ENCODE results near the gene TTF1.

TTF1 gene

DNA sequence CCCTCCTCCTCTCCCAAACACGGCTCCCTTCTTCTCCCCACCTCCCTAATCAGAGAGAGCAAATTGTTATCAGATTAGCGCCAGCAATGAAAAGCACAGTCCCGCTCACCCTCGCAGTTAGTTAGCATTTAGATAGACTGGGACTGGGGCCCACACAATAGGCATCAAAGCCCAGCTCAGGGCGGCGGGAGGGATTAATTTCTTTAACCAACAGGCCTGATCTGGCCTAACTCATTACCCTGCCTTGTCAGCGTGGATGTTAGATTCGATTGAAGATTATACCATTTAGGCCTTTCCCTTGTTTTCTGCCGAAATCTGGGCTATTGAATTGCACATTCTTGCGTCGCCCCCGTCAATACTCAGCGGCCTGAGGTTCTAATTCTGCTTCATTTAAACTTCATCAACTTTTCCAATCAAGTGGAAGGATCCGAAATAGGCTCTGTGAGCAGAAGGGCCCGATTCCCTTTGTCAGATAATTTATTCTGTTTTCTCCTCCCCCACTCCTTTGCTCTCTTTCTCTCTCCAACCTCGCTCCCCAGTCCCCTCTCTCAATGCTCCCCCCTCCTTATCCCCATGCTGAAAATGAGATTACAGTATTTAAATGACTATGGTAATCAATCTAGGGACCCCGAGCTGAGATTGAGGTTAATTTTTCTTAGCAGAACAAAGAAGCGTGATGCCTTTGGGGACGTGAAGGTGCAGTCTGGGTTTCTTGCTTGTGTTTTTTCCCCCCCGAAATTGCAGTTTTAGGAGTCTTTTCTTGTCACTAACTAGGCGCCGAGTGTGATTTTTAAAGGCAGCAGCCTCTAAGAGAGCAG is 18.4 kb upstream of the TTF1 start:
- TF ChIP-seq, protein P1, sequence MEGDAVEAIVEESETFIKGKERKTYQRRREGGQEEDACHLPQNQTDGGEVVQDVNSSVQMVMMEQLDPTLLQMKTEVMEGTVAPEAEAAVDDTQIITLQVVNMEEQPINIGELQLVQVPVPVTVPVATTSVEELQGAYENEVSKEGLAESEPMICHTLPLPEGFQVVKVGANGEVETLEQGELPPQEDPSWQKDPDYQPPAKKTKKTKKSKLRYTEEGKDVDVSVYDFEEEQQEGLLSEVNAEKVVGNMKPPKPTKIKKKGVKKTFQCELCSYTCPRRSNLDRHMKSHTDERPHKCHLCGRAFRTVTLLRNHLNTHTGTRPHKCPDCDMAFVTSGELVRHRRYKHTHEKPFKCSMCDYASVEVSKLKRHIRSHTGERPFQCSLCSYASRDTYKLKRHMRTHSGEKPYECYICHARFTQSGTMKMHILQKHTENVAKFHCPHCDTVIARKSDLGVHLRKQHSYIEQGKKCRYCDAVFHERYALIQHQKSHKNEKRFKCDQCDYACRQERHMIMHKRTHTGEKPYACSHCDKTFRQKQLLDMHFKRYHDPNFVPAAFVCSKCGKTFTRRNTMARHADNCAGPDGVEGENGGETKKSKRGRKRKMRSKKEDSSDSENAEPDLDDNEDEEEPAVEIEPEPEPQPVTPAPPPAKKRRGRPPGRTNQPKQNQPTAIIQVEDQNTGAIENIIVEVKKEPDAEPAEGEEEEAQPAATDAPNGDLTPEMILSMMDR (IDR thresholded peaks at IDR 0.05): no peak

DNA sequence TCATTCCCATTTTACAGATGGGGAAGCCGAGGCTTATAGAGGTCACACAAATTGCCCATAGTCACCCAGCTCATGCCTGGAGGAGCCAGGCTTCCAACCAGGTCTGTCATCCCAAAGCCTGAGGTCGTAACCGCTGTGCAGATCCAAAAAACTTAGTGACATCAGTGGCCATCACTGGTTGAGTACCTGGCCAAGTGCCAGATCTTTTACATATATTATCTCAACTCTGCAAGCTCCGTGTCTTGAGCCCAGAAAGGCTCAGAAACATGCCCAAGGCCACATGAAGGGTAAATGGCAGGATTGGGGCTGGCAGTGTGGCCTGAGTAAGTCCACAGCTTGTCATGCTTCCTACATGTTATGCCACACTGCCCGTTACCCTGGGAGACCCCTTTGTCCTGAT is 16.9 kb upstream of the TTF1 start:
- TF ChIP-seq, protein P1 (IDR thresholded peaks at IDR 0.05): no peak

- TF ChIP-seq, protein P1 (IDR thresholded peaks at IDR 0.05): no peak
Observed at GRCh38 chr9:132422574-132422973, 15.9 kb upstream of the TTF1 start.

GRCh38 chr9:132418726-132419363 is 12.2 kb upstream of the TTF1 start:
- TF ChIP-seq, protein P1 (IDR thresholded peaks at IDR 0.05): no peak

DNA sequence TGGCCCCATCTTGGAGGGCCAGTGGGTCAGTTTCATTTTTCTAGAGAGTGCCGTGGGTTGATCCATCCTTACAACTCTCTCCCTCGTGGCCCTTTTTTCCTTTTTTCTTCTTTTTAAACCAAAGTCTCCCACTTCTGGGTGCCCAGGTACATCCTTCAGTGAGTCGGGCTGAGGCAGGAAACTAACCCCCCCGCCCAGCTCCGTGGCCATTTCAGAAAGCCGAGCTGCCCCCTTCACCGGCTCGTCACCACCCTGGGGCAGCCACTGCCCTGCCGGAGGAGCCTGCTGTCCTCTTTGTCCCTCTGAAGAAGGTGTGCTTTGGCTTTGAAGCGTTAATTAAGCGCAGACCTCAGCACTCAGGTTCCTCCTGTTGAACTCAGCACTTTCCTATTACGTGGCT is 8.5 kb upstream of the TTF1 start:
- TF ChIP-seq, protein P1 (IDR thresholded peaks at IDR 0.05): no peak

- TF ChIP-seq, protein P1 (IDR thresholded peaks at IDR 0.05): no peak
Observed at GRCh38 chr9:132414731-132415130, 8.1 kb upstream of the TTF1 start.

GRCh38 chr9:132413926-132414325 is 7.3 kb upstream of the TTF1 start:
- TF ChIP-seq, protein P1 (IDR thresholded peaks at IDR 0.05): no peak

Measured in LNCAP (cell line).